Measurements from ENCODE around the gene EHBP1. TPM values are rescaled to one million over a fixed set of nuclear protein-coding genes. Genes with fewer than 3 reads are reported as not detected.

The EHBP1 gene
- total RNA-seq, 5 donors from 2014 or later (not counting 1 experiment from before 2014, with no cell fraction given): 22.1 to 28.7 (median 26.1) TPM

- H3K4me3 Mint-ChIP-seq: no peak overlapping the region
- no CpG with 5 or more reads among the region's 1 CpG for WGBS (ENCODE audit: insufficient coverage)
These were observed 202.6 kb downstream of the EHBP1 start for GRCh38 chr2:62908145-62908544.

GRCh38 chr2:62913311-62913710 lies 207.8 kb downstream of the EHBP1 start:
- Mint-ChIP-seq H3K9me3 (peaks cover 0 to 3% (median 0%) of the 10 kb centered on the region in 3 donors), H3K36me3 (peaks cover 26% of the 10 kb centered on the region), H3K27me3 (no peaks in the 10 kb centered on the region), H3K4me1 (no peaks in the 10 kb centered on the region), H3K4me3 (no peak overlapping the region), H3K27ac (no peak overlapping the region)
- ATAC-seq (replicated peaks in 1 of 4) (no peak), DNase-seq (no peak)
- Histone ChIP-seq H3K27me3 (replicated peaks in 1 of 2; ENCODE audit: control insufficient read depth in 2 of 2, extremely low read depth in 1 of 2, insufficient read depth in 2 of 2, low read length in 1 of 2) (no peaks in the 10 kb centered on the region), H3K4me1 (ENCODE audit: control insufficient read depth in 1 of 2, extremely low read depth in 1 of 2, insufficient read depth in 2 of 2, low read length in 2 of 2) (no peaks in the 10 kb centered on the region), H3K27ac (ENCODE audit: low read length) (no peak overlapping the region), H3K36me3 (ENCODE audit: control insufficient read depth in 2 of 2, extremely low read depth in 1 of 2, insufficient read depth in 1 of 2, low read length in 1 of 2) (no peaks in the 10 kb centered on the region), H3K9me3 (no peaks in the 10 kb centered on the region), H3K4me3 (ENCODE audit: control insufficient read depth in 1 of 2, extremely low read depth in 1 of 2, low read length in 1 of 2) (no peak overlapping the region)
- POLR2A ChIA-PET: no interaction called here
- CTCF ChIA-PET: no interaction called here

More at GRCh38 chr2:62908145-62908544, 202.6 kb downstream of the EHBP1 start:
- Histone ChIP-seq H3K27me3 (replicated peaks in 1 of 2; ENCODE audit: control insufficient read depth in 2 of 2, extremely low read depth in 1 of 2, insufficient read depth in 2 of 2, low read length in 1 of 2) (no peaks in the 10 kb centered on the region), H3K4me3 (ENCODE audit: control insufficient read depth in 1 of 2, extremely low read depth in 1 of 2, low read length in 1 of 2) (no peak overlapping the region), H3K36me3 (ENCODE audit: control insufficient read depth in 2 of 2, extremely low read depth in 1 of 2, insufficient read depth in 1 of 2, low read length in 1 of 2) (no peaks in the 10 kb centered on the region), H3K9me3 (no peaks in the 10 kb centered on the region), H3K4me1 (ENCODE audit: control insufficient read depth in 1 of 2, extremely low read depth in 1 of 2, insufficient read depth in 2 of 2, low read length in 2 of 2) (no peaks in the 10 kb centered on the region), H3K27ac (ENCODE audit: low read length) (no peak overlapping the region)
- H3K27me3 Mint-ChIP-seq: no peaks in the 10 kb centered on the region
- no peaks in the 10 kb centered on the region for H3K9me3 Mint-ChIP-seq
- H3K4me1 Mint-ChIP-seq: no peaks in the 10 kb centered on the region
- POLR2A ChIA-PET: no interaction called here
- no peak for ATAC-seq (replicated peaks in 1 of 4)
- no peak for DNase-seq
- CTCF ChIA-PET: no interaction called here
- peaks cover 27% of the 10 kb centered on the region for H3K36me3 Mint-ChIP-seq
- H3K27ac Mint-ChIP-seq: no peak overlapping the region

GRCh38 chr2:62919041-62919440 lies 213.5 kb downstream of the EHBP1 start:
- Histone ChIP-seq H3K27me3 (replicated peaks in 1 of 2; ENCODE audit: control insufficient read depth in 2 of 2, extremely low read depth in 1 of 2, insufficient read depth in 2 of 2, low read length in 1 of 2) (no peaks in the 10 kb centered on the region), H3K4me3 (ENCODE audit: control insufficient read depth in 1 of 2, extremely low read depth in 1 of 2, low read length in 1 of 2) (no peak overlapping the region), H3K9me3 (peaks cover 3% of the 10 kb centered on the region), H3K36me3 (ENCODE audit: control insufficient read depth in 2 of 2, extremely low read depth in 1 of 2, insufficient read depth in 1 of 2, low read length in 1 of 2) (no peaks in the 10 kb centered on the region), H3K4me1 (ENCODE audit: control insufficient read depth in 1 of 2, extremely low read depth in 1 of 2, insufficient read depth in 2 of 2, low read length in 2 of 2) (no peaks in the 10 kb centered on the region), H3K27ac (ENCODE audit: low read length) (no peak overlapping the region)
- WGBS (ENCODE audit: insufficient coverage): 86% methylated on average over 1 of the region's 2 CpGs
- Mint-ChIP-seq H3K4me1 (no peaks in the 10 kb centered on the region), H3K9me3 (peaks cover 11 to 24% (median 14%) of the 10 kb centered on the region in 3 donors), H3K27me3 (no peaks in the 10 kb centered on the region), H3K4me3 (no peak overlapping the region), H3K36me3 (peaks cover 46% of the 10 kb centered on the region), H3K27ac (no peak overlapping the region)
- no peak for DNase-seq
- ChIA-PET POLR2A (no interaction called here), CTCF (no interaction called here)
- ATAC-seq (replicated peaks in 1 of 4): no peak

GRCh38 chr2:62920070-62920469 lies 214.6 kb downstream of the EHBP1 start:
- ATAC-seq (replicated peaks in 1 of 4): no peak
- no peaks in the 10 kb centered on the region for H3K36me3 ChIP-seq (ENCODE audit: control insufficient read depth in 2 of 2, extremely low read depth in 1 of 2, insufficient read depth in 1 of 2, low read length in 1 of 2)

GRCh38 chr2:62923242-62923641 lies 217.7 kb downstream of the EHBP1 start:
- H3K4me1 ChIP-seq (ENCODE audit: control insufficient read depth in 1 of 2, extremely low read depth in 1 of 2, insufficient read depth in 2 of 2, low read length in 2 of 2): no peaks in the 10 kb centered on the region
- H3K27ac Mint-ChIP-seq: no peak overlapping the region
- no peaks in the 10 kb centered on the region for H3K36me3 ChIP-seq (ENCODE audit: control insufficient read depth in 2 of 2, extremely low read depth in 1 of 2, insufficient read depth in 1 of 2, low read length in 1 of 2)
- H3K4me1 Mint-ChIP-seq: no peaks in the 10 kb centered on the region
- DNase-seq: no peak
- no peak overlapping the region for H3K4me3 ChIP-seq (ENCODE audit: control insufficient read depth in 1 of 2, extremely low read depth in 1 of 2, low read length in 1 of 2)
- ChIA-PET CTCF (no interaction called here), POLR2A (no interaction called here)
- ATAC-seq (replicated peaks in 1 of 4): no peak
- H3K4me3 Mint-ChIP-seq: no peak overlapping the region
- no peaks in the 10 kb centered on the region for H3K27me3 Mint-ChIP-seq
- no peaks in the 10 kb centered on the region for H3K27me3 ChIP-seq (replicated peaks in 1 of 2; ENCODE audit: control insufficient read depth in 2 of 2, extremely low read depth in 1 of 2, insufficient read depth in 2 of 2, low read length in 1 of 2)
- peaks cover 49% of the 10 kb centered on the region for H3K36me3 Mint-ChIP-seq
- H3K27ac ChIP-seq (ENCODE audit: low read length): no peak overlapping the region
- peaks cover 19 to 39% (median 23%) of the 10 kb centered on the region in 3 donors for H3K9me3 Mint-ChIP-seq
- H3K9me3 ChIP-seq: peaks cover 7% of the 10 kb centered on the region

More at GRCh38 chr2:62920070-62920469, 214.6 kb downstream of the EHBP1 start:
- H3K27me3 Mint-ChIP-seq: no peaks in the 10 kb centered on the region
- H3K4me3 Mint-ChIP-seq: no peak overlapping the region
- peaks cover 15 to 35% (median 16%) of the 10 kb centered on the region in 3 donors for H3K9me3 Mint-ChIP-seq
- CTCF ChIA-PET: no interaction called here
- Histone ChIP-seq H3K27me3 (replicated peaks in 1 of 2; ENCODE audit: control insufficient read depth in 2 of 2, extremely low read depth in 1 of 2, insufficient read depth in 2 of 2, low read length in 1 of 2) (no peaks in the 10 kb centered on the region), H3K9me3 (peaks cover 7% of the 10 kb centered on the region), H3K27ac (ENCODE audit: low read length) (no peak overlapping the region), H3K4me3 (ENCODE audit: control insufficient read depth in 1 of 2, extremely low read depth in 1 of 2, low read length in 1 of 2) (no peak overlapping the region), H3K4me1 (ENCODE audit: control insufficient read depth in 1 of 2, extremely low read depth in 1 of 2, insufficient read depth in 2 of 2, low read length in 2 of 2) (no peaks in the 10 kb centered on the region)
- no peak for DNase-seq
- peaks cover 54% of the 10 kb centered on the region for H3K36me3 Mint-ChIP-seq
- H3K4me1 Mint-ChIP-seq: no peaks in the 10 kb centered on the region
- no peak overlapping the region for H3K27ac Mint-ChIP-seq
- POLR2A ChIA-PET: no interaction called here

GRCh38 chr2:62923881-62924280 lies 218.4 kb downstream of the EHBP1 start:
- Histone ChIP-seq H3K36me3 (ENCODE audit: control insufficient read depth in 2 of 2, extremely low read depth in 1 of 2, insufficient read depth in 1 of 2, low read length in 1 of 2) (no peaks in the 10 kb centered on the region), H3K27me3 (replicated peaks in 1 of 2; ENCODE audit: control insufficient read depth in 2 of 2, extremely low read depth in 1 of 2, insufficient read depth in 2 of 2, low read length in 1 of 2) (no peaks in the 10 kb centered on the region), H3K9me3 (peaks cover 7% of the 10 kb centered on the region), H3K27ac (ENCODE audit: low read length) (no peak overlapping the region), H3K4me1 (ENCODE audit: control insufficient read depth in 1 of 2, extremely low read depth in 1 of 2, insufficient read depth in 2 of 2, low read length in 2 of 2) (no peaks in the 10 kb centered on the region), H3K4me3 (ENCODE audit: control insufficient read depth in 1 of 2, extremely low read depth in 1 of 2, low read length in 1 of 2) (no peak overlapping the region)
- peaks cover 47% of the 10 kb centered on the region for H3K36me3 Mint-ChIP-seq
- H3K4me1 Mint-ChIP-seq: no peaks in the 10 kb centered on the region
- no peak overlapping the region for H3K27ac Mint-ChIP-seq
- 100% methylated on average over 1 of the region's 2 CpGs for WGBS (ENCODE audit: insufficient coverage)
- ChIA-PET POLR2A (no interaction called here), CTCF (no interaction called here)
- peaks cover 19 to 39% (median 23%) of the 10 kb centered on the region in 3 donors for H3K9me3 Mint-ChIP-seq
- ATAC-seq (replicated peaks in 1 of 4) (no peak), DNase-seq (no peak)
- no peaks in the 10 kb centered on the region for H3K27me3 Mint-ChIP-seq
- no peak overlapping the region for H3K4me3 Mint-ChIP-seq

- CTCF ChIA-PET: no interaction called here
These were observed 222.5 kb downstream of the EHBP1 start for GRCh38 chr2:62928015-62928414.

More at GRCh38 chr2:62928015-62928414, 222.5 kb downstream of the EHBP1 start:
- Histone ChIP-seq H3K36me3 (ENCODE audit: control insufficient read depth in 2 of 2, extremely low read depth in 1 of 2, insufficient read depth in 1 of 2, low read length in 1 of 2) (no peaks in the 10 kb centered on the region), H3K4me1 (ENCODE audit: control insufficient read depth in 1 of 2, extremely low read depth in 1 of 2, insufficient read depth in 2 of 2, low read length in 2 of 2) (no peaks in the 10 kb centered on the region), H3K4me3 (ENCODE audit: control insufficient read depth in 1 of 2, extremely low read depth in 1 of 2, low read length in 1 of 2) (no peak overlapping the region), H3K27ac (ENCODE audit: low read length) (no peak overlapping the region), H3K9me3 (peaks cover 7% of the 10 kb centered on the region), H3K27me3 (replicated peaks in 1 of 2; ENCODE audit: control insufficient read depth in 2 of 2, extremely low read depth in 1 of 2, insufficient read depth in 2 of 2, low read length in 1 of 2) (no peaks in the 10 kb centered on the region)
- ATAC-seq (replicated peaks in 1 of 4) (no peak), DNase-seq (no peak)
- H3K27ac Mint-ChIP-seq: no peak overlapping the region
- POLR2A ChIA-PET: interaction anchor here in 1 of 2 donors (0.5 kb wide), 1 partner anchor 83 kb away, joined by 9 read pairs; no protein-coding TSS in a partner anchor
- no CpG with 5 or more reads among the region's 2 CpGs for WGBS (ENCODE audit: insufficient coverage)
- H3K9me3 Mint-ChIP-seq: peaks cover 6 to 19% (median 13%) of the 10 kb centered on the region in 3 donors
- H3K36me3 Mint-ChIP-seq: peaks cover 12% of the 10 kb centered on the region
- no peaks in the 10 kb centered on the region for H3K27me3 Mint-ChIP-seq
- no peaks in the 10 kb centered on the region for H3K4me1 Mint-ChIP-seq
- no peak overlapping the region for H3K4me3 Mint-ChIP-seq

Measured in T-cell (primary cell).